Activated CD8-positive, alpha-beta memory T cell treated with anti-CD3 and anti-CD28 coated beads for 1 hour (primary cell): ENCODE data around the gene PPFIA1.
"Not testable (repeated sequence)": the region's sequence is repeated elsewhere in the genome, so short reads cannot be mapped to it uniquely, and the experiment has no call there.

Experiments used
- DNase-seq, 2 donors: peaks; one replicate each; pipeline ENCODE4 v3.0.0-alpha.2; 2020; ENCODE audit warnings: low read depth in 1 of 2; ENCODE audit errors: extremely low read depth in 1 of 2

Gene PPFIA1

DNA sequence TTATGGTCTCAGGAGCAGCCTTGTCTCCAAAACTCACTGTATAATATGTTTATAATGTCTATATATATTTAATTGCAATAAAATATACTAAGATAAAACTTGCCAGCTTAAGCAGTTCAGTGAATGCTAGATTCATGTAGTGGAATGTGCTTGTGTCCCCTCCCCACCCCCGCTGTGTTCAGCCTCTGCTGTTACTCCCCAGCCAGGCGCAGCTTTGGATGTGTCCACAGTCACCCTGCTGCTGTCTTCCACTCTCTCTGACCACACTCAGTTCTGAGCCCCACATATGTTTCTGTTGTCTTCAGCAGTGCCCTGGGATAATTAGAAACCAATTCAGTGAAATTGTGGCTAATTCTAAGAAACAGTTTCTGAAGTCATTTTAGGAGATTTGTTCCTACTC lies 52.2 kb downstream of the PPFIA1 start:
- DNase-seq: no peak

DNA sequence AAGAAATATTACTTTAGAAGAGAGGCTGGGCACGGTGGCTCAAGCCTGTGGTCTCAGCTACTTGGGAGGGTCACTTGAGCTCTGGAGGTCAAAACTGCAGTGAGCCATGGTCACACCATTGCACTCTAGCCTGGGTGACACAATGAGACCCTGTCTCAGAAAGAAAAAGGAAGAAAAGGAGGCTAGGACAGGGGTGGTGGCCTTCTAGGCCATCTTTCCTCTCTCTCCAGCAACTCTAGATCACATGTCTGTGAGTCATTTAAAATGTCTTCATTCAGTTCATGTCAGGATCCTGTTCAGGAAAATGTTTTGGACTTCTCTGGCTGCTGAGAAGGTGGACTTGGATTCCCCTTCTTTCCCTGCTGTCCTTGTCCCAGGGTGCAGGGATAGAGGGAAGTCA lies 53.3 kb downstream of the PPFIA1 start:
- DNase-seq: no peak

DNA sequence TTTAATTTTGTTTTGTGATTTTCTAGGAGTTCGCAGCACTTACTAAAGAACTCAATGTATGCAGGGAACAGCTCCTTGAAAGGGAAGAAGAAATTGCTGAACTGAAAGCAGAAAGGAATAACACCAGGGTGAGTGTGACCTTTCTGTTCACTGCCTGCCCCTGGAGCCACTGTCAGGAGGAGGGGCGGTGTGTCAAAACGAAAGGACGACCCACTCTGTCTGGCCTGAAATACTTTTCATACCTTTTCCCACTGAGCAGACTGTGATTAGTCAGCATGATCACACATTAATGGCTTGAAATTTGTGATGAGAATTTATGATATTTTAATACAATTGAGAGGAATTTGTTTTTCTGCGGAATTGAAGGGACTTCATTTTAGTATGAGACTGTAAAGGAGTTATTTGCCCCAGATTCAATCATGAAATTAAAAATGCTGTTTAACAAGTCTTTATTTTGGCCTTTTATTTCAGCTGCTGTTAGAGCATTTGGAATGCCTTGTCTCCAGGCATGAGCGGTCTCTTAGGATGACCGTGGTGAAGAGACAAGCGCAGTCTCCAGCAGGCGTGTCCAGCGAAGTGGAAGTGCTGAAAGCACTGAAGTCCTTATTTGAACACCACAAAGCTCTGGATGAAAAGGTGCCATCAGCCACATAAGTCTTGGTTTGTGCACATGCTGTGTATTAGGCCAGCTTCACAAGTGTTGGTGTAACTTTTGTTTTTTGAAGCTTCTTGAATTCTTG lies 54.1 kb downstream of the PPFIA1 start:
- DNase-seq: no peak

DNA sequence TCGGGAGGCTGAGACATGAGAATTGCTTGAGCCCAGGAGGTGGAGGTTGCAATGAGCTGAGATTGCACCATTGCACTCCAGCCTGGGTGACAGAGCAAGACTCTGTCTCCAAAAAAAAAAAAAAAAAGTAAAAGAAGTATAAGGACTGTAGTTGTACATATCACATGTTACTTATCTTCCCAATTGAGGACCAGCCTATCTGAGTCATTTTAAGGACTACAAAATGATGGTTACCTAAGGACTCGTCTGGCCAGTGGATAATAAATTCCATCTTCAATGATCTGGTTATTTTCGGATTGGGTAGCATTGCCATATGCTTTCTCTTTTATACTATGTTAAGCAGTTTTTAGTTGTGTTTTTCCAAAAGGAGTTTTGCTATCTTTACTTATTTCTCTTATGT lies 55.3 kb downstream of the PPFIA1 start:
- DNase-seq: no peak

DNA sequence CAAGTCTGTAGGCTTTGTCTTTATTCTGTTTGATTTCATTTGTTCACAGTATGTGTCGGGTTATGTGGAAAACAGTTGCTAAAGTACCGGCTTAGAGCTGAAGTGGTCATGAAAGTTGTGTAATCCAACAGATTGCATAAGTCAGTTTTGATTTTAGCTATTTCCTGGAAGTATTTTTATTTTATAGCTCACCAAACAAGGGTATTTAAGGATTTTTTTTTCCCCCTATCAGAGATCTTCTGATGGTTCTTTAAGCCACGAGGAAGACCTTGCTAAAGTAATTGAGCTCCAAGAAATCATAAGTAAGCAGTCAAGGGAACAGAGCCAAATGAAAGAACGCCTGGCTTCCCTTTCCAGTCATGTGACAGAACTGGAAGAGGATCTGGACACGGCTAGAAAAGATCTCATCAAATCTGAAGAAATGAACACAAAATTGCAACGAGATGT lies 55.9 kb downstream of the PPFIA1 start:
- no peak for DNase-seq

DNA sequence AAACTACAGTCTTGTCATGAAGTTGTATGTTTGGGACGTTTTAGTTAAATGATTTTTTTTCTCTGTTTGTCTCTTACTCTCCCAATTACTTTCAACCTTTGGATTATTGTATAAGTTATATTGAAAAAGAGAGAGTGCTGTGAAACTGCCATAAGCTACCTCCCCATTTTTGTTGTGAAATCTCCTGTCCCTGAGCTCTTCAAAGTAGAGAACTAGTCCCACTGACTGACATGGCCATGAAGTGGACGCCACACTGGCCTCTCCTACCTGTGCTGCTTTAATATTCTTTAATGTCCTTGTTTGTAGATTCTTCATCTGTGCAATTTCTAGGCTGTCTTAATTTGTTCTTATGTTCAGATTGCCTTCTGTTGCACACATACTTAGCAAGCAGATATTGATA lies 56.3 kb downstream of the PPFIA1 start:
- no peak for DNase-seq

DNA sequence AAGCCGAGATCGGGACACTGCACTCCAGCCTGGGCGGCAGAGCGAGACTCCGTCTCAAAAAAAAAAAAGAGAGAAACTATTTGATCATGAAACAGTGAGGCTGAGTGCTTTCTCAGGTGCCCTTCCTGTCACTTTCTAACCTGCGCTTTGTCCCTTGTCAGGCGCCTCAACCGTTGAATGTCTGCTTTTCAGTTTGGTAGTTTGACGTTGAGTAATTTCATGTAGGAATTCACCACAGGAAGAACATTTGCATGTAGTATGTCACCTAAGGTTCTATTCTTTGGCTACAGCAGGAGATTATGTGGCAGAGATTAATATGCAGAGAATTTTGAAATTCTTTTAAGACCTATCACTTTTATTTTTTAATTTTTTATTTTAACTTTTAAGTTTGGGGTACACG lies 57.2 kb downstream of the PPFIA1 start:
- DNase-seq: no peak

DNA sequence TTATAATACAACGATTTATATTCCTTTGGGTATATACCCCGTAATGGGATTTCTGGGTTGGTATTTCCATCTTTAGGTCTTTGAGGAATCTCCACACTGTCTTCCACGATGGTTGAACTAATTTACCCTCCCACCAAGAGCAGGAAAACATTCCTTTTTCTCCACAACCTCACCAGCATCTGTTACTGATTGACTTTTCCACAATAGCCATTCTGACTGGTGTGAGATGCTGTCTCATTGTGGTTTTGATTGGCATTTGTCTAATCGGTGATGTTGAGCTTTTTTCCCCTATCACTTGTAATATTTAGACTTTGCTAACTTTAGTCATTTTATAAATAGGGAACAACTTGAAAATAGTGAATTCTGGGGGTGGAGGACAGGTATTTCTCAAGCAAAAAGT lies 58.1 kb downstream of the PPFIA1 start:
- DNase-seq: no peak

DNA sequence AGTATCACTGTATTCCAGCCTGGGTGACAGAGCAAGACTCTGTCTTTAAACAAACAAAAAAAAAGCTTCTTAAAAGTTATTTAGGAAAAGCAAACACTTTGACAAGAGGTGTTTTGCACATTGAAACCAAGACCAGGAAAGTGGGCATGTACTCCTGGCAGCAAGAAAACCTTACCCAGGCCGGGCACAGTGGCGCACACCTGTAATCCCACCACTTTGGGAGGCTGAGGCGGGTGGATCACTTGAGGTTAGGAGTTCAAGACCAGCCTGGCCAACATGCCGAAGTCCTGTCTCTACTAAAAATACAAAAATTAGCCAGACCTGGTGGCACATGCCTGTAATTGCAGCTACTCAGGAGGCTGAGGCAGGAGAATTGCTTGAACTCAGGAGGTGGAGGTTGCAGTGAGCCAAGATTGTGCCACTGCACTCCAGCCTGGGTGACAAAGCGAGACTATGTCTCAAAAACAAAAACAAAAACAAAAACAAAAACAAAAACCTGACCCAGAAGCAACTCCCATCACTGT lies 60.9 kb downstream of the PPFIA1 start:
- not testable (repeated sequence) for DNase-seq

DNA sequence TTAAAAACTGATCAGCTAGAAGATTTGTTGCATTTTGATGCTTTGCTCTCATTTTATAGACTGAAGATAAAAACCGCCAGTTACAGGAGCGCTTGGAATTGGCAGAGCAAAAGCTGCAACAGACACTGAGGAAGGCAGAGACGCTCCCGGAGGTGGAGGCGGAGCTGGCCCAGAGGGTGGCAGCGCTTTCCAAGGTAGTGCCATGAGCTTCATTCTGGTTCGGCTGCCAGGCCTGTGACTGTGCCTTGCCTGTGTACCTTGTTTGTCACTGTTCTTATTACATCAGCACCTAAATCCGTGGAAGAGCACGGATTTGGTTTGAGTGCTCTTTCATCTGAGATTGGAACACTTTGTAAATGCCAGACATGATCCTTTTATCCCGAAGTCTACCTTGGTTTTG lies 61.4 kb downstream of the PPFIA1 start:
- DNase-seq: no peak

DNA sequence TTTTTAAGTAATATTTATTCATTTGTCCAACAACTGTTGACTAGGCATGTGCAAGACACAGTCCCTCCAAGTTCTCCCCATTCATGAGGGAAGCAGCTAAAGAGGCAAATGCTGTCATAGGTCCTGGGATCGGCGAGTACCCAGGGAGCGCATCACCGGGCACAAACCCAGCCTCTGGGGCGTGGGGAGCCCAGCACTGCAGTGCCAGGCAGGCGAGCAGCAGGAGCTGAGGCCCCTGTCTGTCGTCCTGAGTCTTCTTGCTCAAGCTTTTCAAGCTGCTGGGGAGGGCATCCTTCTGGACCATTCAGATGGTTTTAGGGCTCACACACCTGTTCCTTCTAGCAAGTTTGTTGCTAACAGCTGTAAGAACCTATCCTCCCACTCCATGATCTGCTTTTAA lies 62.1 kb downstream of the PPFIA1 start:
- DNase-seq: no peak

DNA sequence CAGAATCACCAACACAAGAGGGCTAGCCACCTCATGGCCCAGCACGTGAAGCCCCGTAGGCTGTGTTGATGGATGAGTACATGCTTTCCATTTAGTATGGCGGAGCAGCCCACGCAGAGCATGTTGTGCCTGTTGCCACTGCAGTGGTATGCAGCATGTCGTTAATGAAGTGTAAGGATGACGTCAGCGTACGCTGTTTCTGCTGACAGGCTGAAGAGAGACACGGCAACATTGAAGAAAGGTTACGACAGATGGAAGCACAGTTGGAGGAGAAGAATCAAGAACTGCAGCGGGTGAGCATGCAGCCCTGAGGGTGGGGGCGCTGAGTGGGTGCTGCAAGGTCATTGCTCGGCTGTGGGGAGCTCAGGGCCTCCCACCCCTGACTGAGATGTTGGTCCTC lies 62.8 kb downstream of the PPFIA1 start:
- DNase-seq: no peak

DNA sequence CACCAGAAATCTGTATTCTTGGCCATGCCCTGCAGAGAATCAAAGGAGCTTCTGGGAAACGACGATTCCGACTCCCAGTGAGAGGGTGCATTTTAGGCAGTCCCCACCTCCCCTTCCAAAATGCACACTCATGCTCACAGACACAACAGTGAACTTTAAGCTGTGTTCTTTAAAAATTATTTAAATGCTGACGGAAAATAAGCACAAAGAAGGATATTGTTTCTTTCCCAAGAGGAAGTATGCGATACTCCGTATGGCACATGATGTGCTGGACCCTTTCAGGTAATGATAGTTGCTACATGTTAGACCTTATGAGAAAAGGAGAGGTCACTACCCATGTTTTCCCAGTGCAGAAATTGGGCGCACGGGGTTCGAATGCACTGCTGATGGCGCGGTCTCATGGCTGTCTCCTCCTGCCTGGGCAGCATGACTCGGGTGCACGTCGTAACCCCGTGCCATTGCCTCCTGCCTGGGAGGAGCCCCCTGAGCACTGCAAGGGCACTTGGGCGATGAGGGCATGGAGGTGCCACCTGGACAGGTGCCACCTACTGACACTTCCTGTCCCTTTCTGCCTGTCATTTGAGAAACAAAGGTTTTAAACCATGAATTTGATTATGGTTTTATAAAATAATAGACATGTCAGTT lies 64.0 kb downstream of the PPFIA1 start:
- no peak for DNase-seq

DNA sequence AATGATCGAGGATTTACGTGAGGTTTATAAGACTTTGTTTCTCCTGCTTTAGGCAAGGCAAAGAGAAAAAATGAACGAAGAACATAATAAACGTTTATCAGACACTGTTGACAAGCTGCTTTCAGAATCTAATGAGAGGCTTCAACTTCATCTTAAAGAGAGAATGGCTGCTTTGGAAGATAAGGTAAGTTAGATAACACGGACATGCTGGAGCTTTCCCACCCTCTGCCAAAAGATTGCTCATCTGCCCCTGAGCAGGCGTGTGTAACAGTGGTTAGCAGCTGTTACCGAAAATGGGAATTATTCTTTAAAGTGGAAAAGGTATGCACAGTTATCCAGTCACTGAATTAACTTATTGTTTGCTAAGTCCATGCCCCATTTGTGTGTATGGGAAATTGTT lies 65.0 kb downstream of the PPFIA1 start:
- DNase-seq: no peak

DNA sequence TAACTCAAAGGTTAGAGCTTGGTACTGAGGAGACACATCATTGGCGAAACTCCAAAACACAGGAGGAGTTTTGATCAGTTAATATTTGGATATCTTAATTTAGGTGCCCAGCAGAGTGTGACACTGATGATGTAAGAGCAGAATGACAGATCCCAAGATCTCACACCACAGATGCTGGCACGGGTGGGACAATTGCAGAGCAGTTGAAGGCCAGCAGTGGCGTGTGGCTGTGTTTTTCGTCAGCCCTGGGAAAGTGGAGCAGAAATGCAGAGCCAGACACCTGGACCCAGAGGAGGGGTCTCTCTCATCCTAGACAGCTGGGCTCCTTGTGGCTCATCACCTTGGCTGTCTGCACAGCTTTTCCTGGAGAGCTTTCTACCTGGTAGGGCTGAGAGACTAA lies 68.1 kb downstream of the PPFIA1 start:
- DNase-seq: no peak

DNA sequence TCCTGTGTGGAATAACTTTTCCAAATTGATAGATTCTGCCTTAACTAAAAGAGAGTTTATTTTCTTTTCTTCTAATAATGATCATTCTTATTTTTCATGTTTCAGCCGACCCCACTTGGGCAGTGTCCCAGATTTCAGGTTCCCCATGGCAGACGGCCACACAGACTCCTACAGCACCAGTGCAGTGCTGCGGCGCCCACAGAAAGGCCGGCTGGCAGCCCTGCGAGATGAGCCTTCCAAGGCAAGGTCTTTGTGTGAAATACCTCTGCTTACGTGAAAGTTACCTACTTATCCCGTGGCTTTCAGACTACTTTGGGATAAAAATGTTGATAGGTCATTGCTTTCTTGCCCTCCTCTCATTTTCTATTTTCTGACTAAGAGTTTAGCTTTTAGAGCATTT lies 68.6 kb downstream of the PPFIA1 start:
- DNase-seq: no peak

DNA sequence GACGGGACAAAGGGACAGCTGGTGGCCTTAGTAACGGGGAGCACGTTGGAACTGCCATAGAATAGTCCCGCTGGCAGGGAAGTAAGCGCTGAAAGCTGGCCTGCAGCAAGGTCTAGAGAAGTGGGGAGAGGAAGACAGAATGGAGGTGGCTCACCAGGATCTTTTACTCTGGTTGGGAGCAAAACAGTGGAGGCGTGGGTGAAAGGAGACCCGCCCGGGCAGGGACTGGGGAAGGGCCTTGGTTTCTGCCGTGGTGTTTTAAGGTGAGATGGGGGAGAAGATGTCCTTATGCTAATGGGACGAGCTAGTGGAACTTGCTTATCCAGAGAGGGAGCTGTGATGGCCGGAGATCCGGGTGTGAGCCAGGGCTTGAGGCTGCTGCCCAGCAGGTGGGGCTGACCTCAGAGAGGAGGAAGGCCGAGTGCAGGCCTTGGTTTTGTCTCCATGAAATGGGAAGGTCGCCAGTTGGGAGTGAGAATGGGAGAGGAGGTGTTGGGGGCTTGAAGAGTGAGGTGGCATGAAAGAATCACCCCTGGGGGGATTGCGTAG lies 71.5 kb downstream of the PPFIA1 start:
- no peak for DNase-seq

DNA sequence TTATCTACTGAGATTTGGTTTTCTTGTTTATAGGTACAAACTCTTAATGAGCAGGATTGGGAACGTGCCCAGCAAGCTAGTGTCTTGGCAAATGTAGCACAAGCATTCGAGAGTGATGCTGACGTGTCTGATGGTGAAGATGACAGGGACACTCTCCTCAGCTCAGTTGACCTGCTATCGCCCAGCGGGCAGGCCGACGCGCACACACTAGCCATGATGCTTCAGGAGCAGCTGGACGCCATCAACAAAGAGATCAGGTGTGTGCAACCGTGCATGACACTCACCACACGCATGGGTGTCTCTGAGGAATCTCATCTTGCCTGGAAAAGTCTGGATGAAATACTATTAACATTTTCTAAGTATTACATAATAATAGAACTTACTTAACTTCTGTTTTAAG lies 73.1 kb downstream of the PPFIA1 start:
- no peak for DNase-seq

DNA sequence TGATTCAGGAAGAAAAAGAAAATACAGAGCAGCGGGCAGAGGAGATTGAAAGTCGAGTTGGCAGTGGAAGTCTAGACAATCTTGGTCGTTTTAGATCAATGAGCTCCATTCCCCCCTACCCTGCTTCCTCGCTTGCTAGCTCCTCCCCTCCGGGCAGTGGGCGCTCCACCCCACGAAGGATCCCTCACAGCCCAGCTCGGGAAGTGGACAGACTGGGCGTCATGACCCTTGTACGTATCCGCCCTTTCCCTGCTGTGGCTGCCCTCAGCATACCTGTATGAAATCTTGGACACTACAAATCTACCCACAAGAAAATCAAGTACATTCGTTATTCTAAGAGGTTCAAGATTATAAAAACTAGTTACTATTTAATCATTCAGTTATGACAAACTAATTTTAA lies 77.7 kb downstream of the PPFIA1 start:
- no peak for DNase-seq

DNA sequence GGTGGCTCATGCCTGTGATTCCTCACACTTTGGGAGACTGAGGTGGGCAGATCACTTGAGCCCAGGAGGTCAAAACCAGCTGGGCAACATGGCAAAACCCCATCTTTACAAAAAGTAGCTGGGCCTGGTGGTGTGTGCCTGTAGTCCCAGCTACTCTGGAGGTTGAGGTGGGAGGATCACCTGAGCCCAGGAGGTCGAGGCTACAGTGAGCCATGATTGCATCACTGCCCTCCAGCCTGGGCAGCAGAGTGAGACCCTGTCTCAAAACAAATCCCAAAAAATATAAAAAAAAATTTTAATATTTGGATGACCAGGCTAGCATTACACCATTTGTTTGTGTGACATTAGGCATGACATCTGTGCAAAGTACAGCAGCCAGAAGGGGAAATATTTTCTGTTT lies 78.1 kb downstream of the PPFIA1 start:
- no peak for DNase-seq

DNA sequence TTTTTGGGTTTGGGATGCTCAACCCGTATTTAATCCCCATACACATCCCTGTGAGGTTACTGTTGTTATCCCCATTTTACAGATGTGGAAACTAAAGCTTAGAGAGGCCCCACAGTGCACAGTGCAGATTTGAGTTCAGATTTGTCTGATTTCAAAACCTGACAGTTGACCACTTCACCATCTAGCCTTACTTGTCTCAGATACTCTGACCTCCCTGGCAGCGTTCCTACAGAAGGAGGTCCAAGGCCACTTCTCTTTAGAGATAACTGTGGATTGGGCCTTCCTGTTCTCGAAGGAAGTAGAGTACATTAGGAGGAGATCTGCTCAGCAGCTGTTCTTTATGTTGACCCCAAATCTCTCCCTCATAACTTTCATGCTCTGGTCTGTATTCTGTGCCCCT lies 81.2 kb downstream of the PPFIA1 start:
- no peak for DNase-seq

DNA sequence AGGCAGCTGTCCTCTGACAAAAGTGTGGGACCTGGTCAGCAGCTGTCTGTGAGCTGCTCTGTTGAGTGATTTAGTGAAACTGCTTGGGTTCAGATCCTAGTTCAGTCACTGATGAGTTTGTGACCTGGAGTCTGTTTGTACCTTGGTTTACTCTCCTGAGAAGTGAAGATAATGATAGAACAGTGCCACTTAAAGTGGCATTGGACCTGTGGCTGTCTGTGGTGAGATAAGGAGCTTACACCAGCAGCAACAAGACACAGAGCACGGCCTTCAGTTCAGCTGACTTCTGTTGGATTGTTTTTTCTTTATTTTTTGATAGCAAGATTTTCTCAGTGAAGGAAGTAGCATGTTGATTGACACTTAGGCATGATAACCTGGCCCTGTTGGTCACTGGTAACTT lies 81.6 kb downstream of the PPFIA1 start:
- DNase-seq: no peak
